Breast epithelium (tissue), 4 donors: ENCODE results near the gene SLC6A19. TPM values are rescaled to one million over a fixed set of nuclear protein-coding genes. Genes with fewer than 3 reads are reported as not detected.

ENCODE experiments used
- DNase-seq, 2 donors: peaks; one replicate each; pipeline ENCODE4 v3.0.0-alpha.2; 2019; ENCODE audit warnings: low spot score in 2 of 2
- H3K27ac ChIP-seq, 2 donors: fragments of 200-600 bp; sonication (generic) in 1 of 2; one replicate each; pipeline ENCODE4 v1.5.1; 2016 to 2019; ENCODE audit warnings: mild to moderate bottlenecking in 1 of 2
- H3K27me3 ChIP-seq, 2 donors: fragments of 200-600 bp; sonication (generic) in 1 of 2; one replicate each; pipeline versions ENCODE4 v1.5.1 to v1.6.0; 2017 to 2019; ENCODE audit warnings: control low read depth in 1 of 2, mild to moderate bottlenecking in 1 of 2
- H3K36me3 ChIP-seq: fragments of 200-600 bp; one replicate; pipeline ENCODE4 v1.5.1; 2019
- H3K4me1 ChIP-seq, 2 donors: fragments of 200-600 bp; sonication (generic); one replicate each; pipeline ENCODE4 v1.5.1; 2016 to 2019; ENCODE audit warnings: control low read depth in 1 of 2
- H3K4me3 ChIP-seq, 3 donors: fragments of 200-600 bp; sonication (generic); 1 replicate in 2 of 3; 2 replicates in 1 of 3; pipeline ENCODE4 v1.5.1; 2016 to 2019; ENCODE audit warnings: mild to moderate bottlenecking in 3 of 3, moderate library complexity in 2 of 3
- H3K9me3 ChIP-seq, 2 donors: fragments of 200-600 bp; sonication (generic) in 1 of 2; one replicate each; pipeline ENCODE4 v1.5.1; 2016 to 2019; ENCODE audit warnings: control low read depth in 1 of 2
- CTCF ChIP-seq, 3 donors: fragments of 450-650 bp; IDR thresholded peaks; one replicate each; pipeline ENCODE4 v1.5.1; 2016 to 2017; ENCODE audit warnings: antibody characterized with exemption in 3 of 3, mild to moderate bottlenecking in 3 of 3, moderate library complexity in 3 of 3
- POLR2A ChIP-seq: fragments of 450-650 bp; IDR thresholded peaks from one replicate; pipeline ENCODE4 v1.6.1; 2016; ENCODE audit warnings: antibody characterized with exemption, mild to moderate bottlenecking, moderate library complexity
- POLR2AphosphoS5 ChIP-seq, 3 donors: sonication (generic); formaldehyde crosslinking; IDR thresholded peaks; one replicate each; pipeline ENCODE4 v1.6.1; 2017; ENCODE audit warnings: antibody characterized with exemption in 3 of 3
- intact Hi-C: fragments of 100-400 bp; cut with DNase I; formaldehyde crosslinking; loops from one replicate; pipeline ENCODE4 v1.15.1; 2023; ENCODE audit warnings: low total_unique reads
- total RNA-seq, 3 donors: library from RNA; depleted of rRNA; stranded (reverse); fragments of >200 nt; gene quantifications; one replicate each; pipeline ENCODE4 v1.1.0, GENCODE V29; 2016

SLC6A19 gene
- total RNA-seq, 3 donors from 2014 or later = not detected

DNA sequence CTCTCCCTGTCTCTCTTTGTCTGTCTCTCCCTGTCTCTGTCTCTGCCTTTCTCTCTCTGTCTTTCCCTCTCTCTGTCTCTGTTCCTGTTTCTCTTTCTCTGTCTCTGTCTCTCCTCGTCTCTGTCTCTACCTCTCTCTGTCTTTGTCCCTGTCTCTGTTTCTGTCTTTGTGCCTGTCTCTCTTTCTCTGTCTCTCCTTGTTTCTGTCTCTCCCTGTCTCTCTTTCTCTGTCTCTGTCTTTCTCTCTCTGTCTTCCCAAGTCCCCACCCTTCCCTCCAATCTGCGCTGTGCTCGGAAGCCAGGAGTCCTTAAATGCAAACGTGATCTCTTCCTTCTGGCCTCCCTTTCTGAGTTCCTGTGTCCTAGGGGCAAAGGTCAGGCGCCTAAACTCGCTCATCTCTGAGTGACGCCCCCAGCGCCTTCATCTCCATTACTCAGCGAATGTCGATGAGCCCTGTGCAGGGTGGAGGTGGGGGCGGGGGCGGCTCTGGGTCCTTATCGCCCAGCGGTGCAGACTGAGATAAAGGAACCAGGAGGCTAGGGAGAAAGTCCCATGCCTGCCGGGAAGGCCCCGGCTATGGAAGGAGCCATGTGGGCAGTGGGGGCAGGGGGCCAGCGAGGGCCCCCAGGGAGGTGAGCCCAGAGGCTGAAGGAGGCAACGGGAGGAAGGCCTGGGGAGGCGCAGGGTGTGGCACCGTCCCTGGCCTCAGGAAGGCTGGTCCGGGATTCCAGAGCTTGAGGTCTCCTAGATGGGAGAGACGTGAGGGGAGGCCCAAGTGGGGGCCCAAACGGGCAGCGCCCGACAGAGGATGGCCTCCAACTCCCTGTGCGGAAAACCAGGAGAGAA lies 1.5 kb upstream of the SLC6A19 start:
- peaks cover 0 to 83% of the 10 kb centered on the region in 2 donors for H3K27me3 ChIP-seq
- no peak overlapping the region for H3K4me3 ChIP-seq
- DNase-seq = no peak
- intact Hi-C loops = no loop called here
- TF ChIP-seq POLR2AphosphoS5 (IDR thresholded peaks at IDR 0.05) (no peak), POLR2A (no peak), CTCF (IDR thresholded peaks at IDR 0.05) (no peak)
- no peaks in the 10 kb centered on the region for H3K36me3 ChIP-seq
- no peak overlapping the region for H3K27ac ChIP-seq
- H3K4me1 ChIP-seq = no peaks in the 10 kb centered on the region
- no peaks in the 10 kb centered on the region for H3K9me3 ChIP-seq

- Histone ChIP-seq H3K27me3 (peaks cover 0 to 76% of the 10 kb centered on the region in 2 donors), H3K9me3 (no peaks in the 10 kb centered on the region), H3K36me3 (no peaks in the 10 kb centered on the region), H3K27ac (no peak overlapping the region), H3K4me1 (no peaks in the 10 kb centered on the region), H3K4me3 (no peak overlapping the region)
- no peak for DNase-seq
- TF ChIP-seq CTCF (IDR thresholded peaks at IDR 0.05) (no peak), POLR2AphosphoS5 (IDR thresholded peaks at IDR 0.05) (no peak), POLR2A (no peak)
- intact Hi-C loops = no loop called here
These were observed 684 bp upstream of the SLC6A19 start for GRCh38 chr5:1200495-1201326.

DNA sequence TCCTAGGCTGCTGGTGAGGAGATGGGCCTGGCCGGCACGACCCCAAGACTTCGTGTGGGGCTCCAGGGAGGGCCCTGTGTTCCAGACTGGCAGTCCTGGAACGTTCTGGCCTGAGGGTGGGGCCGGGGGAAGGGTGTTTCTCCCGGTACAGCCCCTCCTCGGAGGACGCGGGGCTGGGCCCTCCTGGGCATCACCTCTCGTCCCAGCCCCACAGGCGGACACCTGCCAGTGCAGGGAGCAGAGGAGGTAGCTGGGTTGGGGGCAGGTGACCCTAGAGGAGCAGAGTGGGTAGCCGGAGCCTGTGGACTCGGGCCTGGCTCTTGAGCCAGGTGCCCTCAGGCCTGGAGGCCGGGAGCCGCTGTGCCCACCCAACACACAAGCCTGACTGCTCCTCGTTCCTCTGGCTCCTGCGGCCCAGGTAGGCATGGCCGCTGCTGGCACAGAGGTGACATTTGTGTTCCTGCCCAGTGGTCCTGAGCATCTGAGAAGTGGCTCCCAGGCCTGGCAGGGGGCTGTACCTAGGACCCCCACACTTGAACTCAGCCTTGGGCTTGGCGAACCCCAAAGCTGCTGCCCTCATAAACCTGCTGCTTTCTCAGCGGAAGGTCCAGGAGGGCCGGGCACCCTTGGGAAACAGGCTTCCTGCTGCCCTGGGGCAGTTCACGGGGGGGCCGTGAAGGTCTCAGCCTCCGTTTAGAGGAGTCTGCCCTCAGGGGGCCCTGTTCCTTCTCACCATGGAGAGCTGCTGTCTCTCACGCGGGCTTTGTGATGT lies 817 bp downstream of the SLC6A19 start:
- Histone ChIP-seq H3K27ac (no peak overlapping the region), H3K4me1 (no peaks in the 10 kb centered on the region), H3K36me3 (no peaks in the 10 kb centered on the region), H3K27me3 (peaks cover 0 to 72% of the 10 kb centered on the region in 2 donors), H3K4me3 (no peak overlapping the region), H3K9me3 (no peaks in the 10 kb centered on the region)
- no peak for DNase-seq
- no peak for TF ChIP-seq POLR2A
- no peak for TF ChIP-seq CTCF (IDR thresholded peaks at IDR 0.05)
- no peak for TF ChIP-seq POLR2AphosphoS5 (IDR thresholded peaks at IDR 0.05)
- intact Hi-C loops = no loop called here

- Histone ChIP-seq H3K4me1 (no peaks in the 10 kb centered on the region), H3K27me3 (peaks cover 0 to 74% of the 10 kb centered on the region in 2 donors), H3K4me3 (no peak overlapping the region), H3K9me3 (no peaks in the 10 kb centered on the region), H3K36me3 (no peaks in the 10 kb centered on the region), H3K27ac (no peak overlapping the region)
- intact Hi-C loops = no loop called here
- DNase-seq = no peak
- TF ChIP-seq POLR2AphosphoS5 (IDR thresholded peaks at IDR 0.05) (no peak), POLR2A (no peak), CTCF (IDR thresholded peaks at IDR 0.05) (no peak)
These were observed 1.4 kb downstream of the SLC6A19 start for GRCh38 chr5:1202798-1203185.
